GM18868 (cell line): ENCODE data around the gene CHD9NB.
A peak's percentile ranks its signal among the peaks of the same experiment; 100 is the strongest.

Experiments
- ATAC-seq: cut with Tn5 transposase; IDR thresholded peaks from one replicate; pipeline ENCODE4 v1.9.1; 2021; ENCODE audit warnings: mild to moderate bottlenecking, moderate library complexity; ENCODE audit not compliant: unreplicated experiment

CHD9NB gene

GRCh38 chr16:53052519-53053501 lies at the start of gene CHD9NB:
TSS of gene CHD9NB (minus strand) at chr16:53052897. CDS start at chr16:53044158, 8,739 bp downstream.
- peak; percentile 39 for ATAC-seq

- no peak for ATAC-seq
Measured at GRCh38 chr16:53100889-53101288, 48.2 kb upstream of the CHD9NB start.

GRCh38 chr16:53100131-53100748 lies 47.5 kb upstream of the CHD9NB start:
- ATAC-seq: no peak

GRCh38 chr16:53099318-53100130 lies 46.8 kb upstream of the CHD9NB start:
- ATAC-seq: peak; percentile 33

- peak; percentile 70 for ATAC-seq
Measured at GRCh38 chr16:53098526-53099317, 46.0 kb upstream of the CHD9NB start.

- ATAC-seq: no peak
Measured at GRCh38 chr16:53097190-53097589, 44.5 kb upstream of the CHD9NB start.

GRCh38 chr16:53094013-53094630 lies 41.4 kb upstream of the CHD9NB start:
- ATAC-seq: peak; percentile 48

GRCh38 chr16:53093162-53093744 lies 40.6 kb upstream of the CHD9NB start:
- ATAC-seq: no peak

- ATAC-seq: no peak
Measured at GRCh38 chr16:53092284-53092683, 39.6 kb upstream of the CHD9NB start.

GRCh38 chr16:53091466-53092211 lies 38.9 kb upstream of the CHD9NB start:
- peak; percentile 73 for ATAC-seq

- ATAC-seq: peak; percentile 49
Measured at GRCh38 chr16:53090591-53091411, 38.1 kb upstream of the CHD9NB start.

GRCh38 chr16:53090286-53090590 lies 37.5 kb upstream of the CHD9NB start:
- ATAC-seq: no peak

GRCh38 chr16:53089434-53090285 lies 37.0 kb upstream of the CHD9NB start:
- no peak for ATAC-seq

GRCh38 chr16:53087101-53087500 lies 34.4 kb upstream of the CHD9NB start:
- ATAC-seq: no peak

- no peak for ATAC-seq
Measured at GRCh38 chr16:53085931-53086421, 33.3 kb upstream of the CHD9NB start.

GRCh38 chr16:53085369-53085843 lies 32.7 kb upstream of the CHD9NB start:
- ATAC-seq: no peak
